Uterus (tissue), 4 donors: Measurements from ENCODE around the gene CKAP5. TPM values are rescaled to one million over a fixed set of nuclear protein-coding genes. Genes with fewer than 3 reads are reported as not detected.

Experiments
- DNase-seq, 2 donors: peaks; one replicate each; pipeline ENCODE4 v3.0.0-alpha.2; 2019 to 2020
- H3K27ac ChIP-seq, 2 donors: fragments of 200-600 bp; sonication (generic); 1 replicate in 1 of 2; 2 replicates in 1 of 2; pipeline ENCODE4 v1.5.1; 2016 to 2018
- H3K27me3 ChIP-seq, 2 donors: fragments of 200-600 bp; sonication (generic); one replicate each; pipeline ENCODE4 v1.5.1; 2018 to 2019; ENCODE audit warnings: control low read depth in 1 of 2
- H3K36me3 ChIP-seq, 2 donors: fragments of 200-600 bp; sonication (generic); one replicate each; pipeline ENCODE4 v1.5.1; 2019; ENCODE audit warnings: control low read depth in 1 of 2
- H3K4me1 ChIP-seq, 2 donors: fragments of 200-600 bp; sonication (generic); one replicate each; pipeline ENCODE4 v1.5.1; 2018 to 2019; ENCODE audit warnings: control low read depth in 1 of 2
- H3K4me3 ChIP-seq, 2 donors: fragments of 200-600 bp; sonication (generic); 1 replicate in 1 of 2; 2 replicates in 1 of 2; pipeline ENCODE4 v1.5.1; 2018 to 2019; ENCODE audit warnings: mild to moderate bottlenecking in 1 of 2
- H3K9me3 ChIP-seq, 2 donors: fragments of 200-600 bp; sonication (generic); one replicate each; pipeline ENCODE4 v1.5.1; 2019; ENCODE audit warnings: control low read depth in 1 of 2
- POLR2A ChIP-seq, 2 donors: fragments of 450-650 bp; IDR thresholded peaks; one replicate each; pipeline ENCODE4 v1.6.1; 2016; ENCODE audit warnings: antibody characterized with exemption in 2 of 2, mild to moderate bottlenecking in 1 of 2, moderate library complexity in 1 of 2
- intact Hi-C: fragments of 100-400 bp; cut with DNase I; formaldehyde crosslinking; loops from one replicate; pipeline ENCODE4 v1.15.1; 2023; ENCODE audit warnings: low total_unique reads
- total RNA-seq, 4 donors: library from RNA; depleted of rRNA in 3 of 4; stranded (reverse); fragments of >200 nt in 3 of 4; gene quantifications; one replicate each; pipeline versions ENCODE4 v1.1.0 to v1.2.4, GENCODE V29; 2014 to 2023
- TF ChIP-seq, protein P1 (sequence below), 4 experiments: fragments of 200-600 bp in 2 of 4; fragments of 450-650 bp in 2 of 4; sonication (generic) in 2 of 4; IDR thresholded peaks; one replicate each; pipeline ENCODE4 v1.5.1; 2016 to 2019; ENCODE audit warnings: antibody characterized with exemption in 4 of 4, mild to moderate bottlenecking in 2 of 4, moderate library complexity in 1 of 4
- donor health status: DM: yes; HTN: yes; CAD: no.

The CKAP5 gene
- total RNA-seq, 4 donors from 2014 or later: 19.7 to 88.8 (median 44.2) TPM

DNA sequence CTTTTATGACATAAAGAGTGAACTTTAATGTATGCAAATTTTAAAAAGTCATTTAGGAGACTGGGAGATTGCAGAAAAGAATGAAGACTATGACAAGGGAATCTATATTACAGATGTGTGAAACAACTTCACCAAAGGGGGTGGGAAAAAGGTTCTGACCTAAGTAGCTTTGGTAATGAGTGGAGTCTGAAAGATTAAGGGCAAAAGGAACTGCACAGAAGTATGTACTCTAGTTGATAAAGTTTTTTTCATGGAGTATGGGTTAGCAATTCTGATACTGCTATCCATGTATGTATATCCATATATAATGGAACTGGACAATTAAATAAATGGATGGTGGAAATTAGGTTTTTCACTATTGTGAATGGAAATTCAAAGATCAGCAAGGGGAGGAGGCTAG, 9.2 kb downstream of the CKAP5 start:
- Histone ChIP-seq H3K27ac (no peak overlapping the region), H3K27me3 (no peaks in the 10 kb centered on the region), H3K4me3 (no peak overlapping the region), H3K36me3 (no peaks in the 10 kb centered on the region), H3K4me1 (no peaks in the 10 kb centered on the region), H3K9me3 (no peaks in the 10 kb centered on the region)
- no peak for TF ChIP-seq POLR2A (IDR thresholded peaks at IDR 0.05)
- TF ChIP-seq, protein P1, sequence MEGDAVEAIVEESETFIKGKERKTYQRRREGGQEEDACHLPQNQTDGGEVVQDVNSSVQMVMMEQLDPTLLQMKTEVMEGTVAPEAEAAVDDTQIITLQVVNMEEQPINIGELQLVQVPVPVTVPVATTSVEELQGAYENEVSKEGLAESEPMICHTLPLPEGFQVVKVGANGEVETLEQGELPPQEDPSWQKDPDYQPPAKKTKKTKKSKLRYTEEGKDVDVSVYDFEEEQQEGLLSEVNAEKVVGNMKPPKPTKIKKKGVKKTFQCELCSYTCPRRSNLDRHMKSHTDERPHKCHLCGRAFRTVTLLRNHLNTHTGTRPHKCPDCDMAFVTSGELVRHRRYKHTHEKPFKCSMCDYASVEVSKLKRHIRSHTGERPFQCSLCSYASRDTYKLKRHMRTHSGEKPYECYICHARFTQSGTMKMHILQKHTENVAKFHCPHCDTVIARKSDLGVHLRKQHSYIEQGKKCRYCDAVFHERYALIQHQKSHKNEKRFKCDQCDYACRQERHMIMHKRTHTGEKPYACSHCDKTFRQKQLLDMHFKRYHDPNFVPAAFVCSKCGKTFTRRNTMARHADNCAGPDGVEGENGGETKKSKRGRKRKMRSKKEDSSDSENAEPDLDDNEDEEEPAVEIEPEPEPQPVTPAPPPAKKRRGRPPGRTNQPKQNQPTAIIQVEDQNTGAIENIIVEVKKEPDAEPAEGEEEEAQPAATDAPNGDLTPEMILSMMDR (IDR thresholded peaks at IDR 0.05): no peak
- intact Hi-C loops: no loop called here
- DNase-seq: no peak

- no peak overlapping the region for H3K27ac ChIP-seq
- intact Hi-C loops: no loop called here
- no peak for DNase-seq
- no peak overlapping the region for H3K4me3 ChIP-seq
- H3K27me3 ChIP-seq: no peaks in the 10 kb centered on the region
- no peak for TF ChIP-seq POLR2A (IDR thresholded peaks at IDR 0.05)
- TF ChIP-seq, protein P1 (IDR thresholded peaks at IDR 0.05): no peak
- no peaks in the 10 kb centered on the region for H3K36me3 ChIP-seq
- H3K9me3 ChIP-seq: no peaks in the 10 kb centered on the region
- H3K4me1 ChIP-seq: no peaks in the 10 kb centered on the region
Observed at GRCh38 chr11:46836431-46836830, 9.6 kb downstream of the CKAP5 start.

- no peak for TF ChIP-seq POLR2A (IDR thresholded peaks at IDR 0.05)
- TF ChIP-seq, protein P1 (IDR thresholded peaks at IDR 0.05): no peak
- intact Hi-C loops: no loop called here
- no peak for DNase-seq
- no peaks in the 10 kb centered on the region for H3K9me3 ChIP-seq
- H3K4me3 ChIP-seq: no peak overlapping the region
- no peaks in the 10 kb centered on the region for H3K36me3 ChIP-seq
- no peaks in the 10 kb centered on the region for H3K27me3 ChIP-seq
- no peak overlapping the region for H3K27ac ChIP-seq
- no peaks in the 10 kb centered on the region for H3K4me1 ChIP-seq
Observed at GRCh38 chr11:46835897-46836296, 10.2 kb downstream of the CKAP5 start.

- Histone ChIP-seq H3K36me3 (no peaks in the 10 kb centered on the region), H3K27ac (no peak overlapping the region), H3K9me3 (no peaks in the 10 kb centered on the region), H3K27me3 (no peaks in the 10 kb centered on the region), H3K4me1 (no peaks in the 10 kb centered on the region), H3K4me3 (no peak overlapping the region)
- TF ChIP-seq, protein P1 (IDR thresholded peaks at IDR 0.05): no peak
- TF ChIP-seq POLR2A (IDR thresholded peaks at IDR 0.05): no peak
- intact Hi-C loops: no loop called here
- DNase-seq: no peak
Observed at GRCh38 chr11:46834821-46835220, 11.3 kb downstream of the CKAP5 start.

- Histone ChIP-seq H3K27ac (no peak overlapping the region), H3K36me3 (no peaks in the 10 kb centered on the region), H3K4me3 (no peak overlapping the region), H3K27me3 (no peaks in the 10 kb centered on the region), H3K9me3 (no peaks in the 10 kb centered on the region), H3K4me1 (no peaks in the 10 kb centered on the region)
- intact Hi-C loops: no loop called here
- no peak for TF ChIP-seq POLR2A (IDR thresholded peaks at IDR 0.05)
- TF ChIP-seq, protein P1 (IDR thresholded peaks at IDR 0.05): no peak
- DNase-seq: no peak
Observed at GRCh38 chr11:46832511-46833214, 13.4 kb downstream of the CKAP5 start.
